Skeletal muscle tissue (tissue), 4 donors: ENCODE measurements around the gene TRAM2. TPM values are rescaled to one million over a fixed set of nuclear protein-coding genes. Genes with fewer than 3 reads are reported as not detected.
A peak's percentile ranks its signal among the peaks of the same experiment; 100 is the strongest.

Experiments
- H3K27ac ChIP-seq: one replicate; pipeline ENCODE4 v1.7.0; 2013; ENCODE audit warnings: mild to moderate bottlenecking, low read depth, low read length, inconsistent platforms
- H3K27me3 ChIP-seq, 3 donors: one replicate each; pipeline ENCODE4 v1.7.0; 2013; ENCODE audit warnings: low read length in 3 of 3; ENCODE audit not compliant: control insufficient read depth in 3 of 3, insufficient read depth in 3 of 3
- H3K36me3 ChIP-seq, 3 donors: one replicate each; pipeline ENCODE4 v1.7.0; 2013; ENCODE audit warnings: low read length in 3 of 3; ENCODE audit not compliant: control insufficient read depth in 3 of 3, insufficient read depth in 3 of 3
- H3K4me1 ChIP-seq, 3 donors: one replicate each; pipeline ENCODE4 v1.7.0; 2013; ENCODE audit warnings: low read length in 3 of 3, mild to moderate bottlenecking in 3 of 3; ENCODE audit not compliant: control insufficient read depth in 3 of 3, insufficient read depth in 3 of 3
- H3K4me3 ChIP-seq, 3 donors: one replicate each; pipeline ENCODE4 v1.7.0; 2013; ENCODE audit warnings: low read length in 3 of 3
- H3K9ac ChIP-seq, 3 donors: one replicate each; pipeline ENCODE4 v1.7.0; 2013; ENCODE audit warnings: low read length in 3 of 3, mild to moderate bottlenecking in 3 of 3, moderate library complexity in 2 of 3, low read depth in 1 of 3
- H3K9me3 ChIP-seq, 3 donors: one replicate each; pipeline ENCODE4 v1.7.0; 2013; ENCODE audit warnings: low read length in 3 of 3; ENCODE audit not compliant: control insufficient read depth in 3 of 3
- total RNA-seq: library from RNA; depleted of rRNA; stranded (reverse); fragments of >200 nt; gene quantifications from one replicate; pipeline ENCODE4 v1.2.3, GENCODE V29; 2014
- donor health status: Osteomylitis.

TRAM2 gene
- total RNA-seq, 1 donor from 2014 or later, result 13.6 TPM

- Histone ChIP-seq H3K4me3 (no peak overlapping the region), H3K9me3 (no peaks in the 10 kb centered on the region), H3K27me3 (no peaks in the 10 kb centered on the region), H3K4me1 (peaks cover 8 to 9% (median 9%) of the 10 kb centered on the region in 3 donors), H3K36me3 (peaks cover 0 to 1% (median 0%) of the 10 kb centered on the region in 3 donors), H3K27ac (no peak overlapping the region), H3K9ac (no peak overlapping the region)
Measured at GRCh38 chr6:52524918-52525317, 51.9 kb downstream of the TRAM2 start.

DNA sequence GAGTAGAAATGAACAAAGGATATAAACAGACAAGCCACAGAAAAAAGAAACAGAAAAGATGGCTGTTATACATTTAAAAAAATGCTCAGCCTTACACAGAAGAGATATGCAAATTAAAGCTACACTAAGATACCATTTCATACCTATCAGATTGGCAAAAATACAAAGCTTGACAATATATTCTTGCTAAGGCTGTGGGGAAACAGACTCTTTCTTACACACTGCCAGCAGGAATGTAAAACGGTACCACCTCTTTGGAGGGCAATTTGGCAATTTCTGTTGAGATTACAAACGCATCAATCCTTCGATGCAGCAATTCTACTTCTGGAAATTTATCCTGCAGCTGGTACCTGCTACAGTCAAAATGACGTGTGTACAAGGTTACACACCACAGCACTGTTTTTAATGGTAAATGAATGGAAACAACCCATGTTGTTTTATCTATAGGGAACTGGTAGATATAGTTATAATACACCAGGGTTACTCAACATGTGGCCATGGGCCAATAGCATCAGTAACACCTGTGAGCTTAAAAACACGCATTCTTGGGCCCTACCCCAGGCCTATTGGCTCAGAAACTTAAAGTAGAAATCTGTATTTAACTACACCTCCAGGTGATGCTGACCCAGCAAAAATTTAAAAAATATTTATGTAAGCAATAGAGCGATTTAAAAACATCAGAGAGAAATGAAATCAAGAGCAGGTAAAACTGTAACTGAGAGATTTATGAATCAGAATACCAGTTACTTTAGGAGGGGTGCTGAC, 53.3 kb downstream of the TRAM2 start:
- Histone ChIP-seq H3K27ac (no peak overlapping the region), H3K36me3 (peaks cover 0 to 1% (median 0%) of the 10 kb centered on the region in 3 donors), H3K9me3 (no peaks in the 10 kb centered on the region), H3K4me3 (no peak overlapping the region), H3K4me1 (peaks cover 9 to 13% (median 9%) of the 10 kb centered on the region in 3 donors), H3K9ac (no peak overlapping the region), H3K27me3 (no peaks in the 10 kb centered on the region)

DNA sequence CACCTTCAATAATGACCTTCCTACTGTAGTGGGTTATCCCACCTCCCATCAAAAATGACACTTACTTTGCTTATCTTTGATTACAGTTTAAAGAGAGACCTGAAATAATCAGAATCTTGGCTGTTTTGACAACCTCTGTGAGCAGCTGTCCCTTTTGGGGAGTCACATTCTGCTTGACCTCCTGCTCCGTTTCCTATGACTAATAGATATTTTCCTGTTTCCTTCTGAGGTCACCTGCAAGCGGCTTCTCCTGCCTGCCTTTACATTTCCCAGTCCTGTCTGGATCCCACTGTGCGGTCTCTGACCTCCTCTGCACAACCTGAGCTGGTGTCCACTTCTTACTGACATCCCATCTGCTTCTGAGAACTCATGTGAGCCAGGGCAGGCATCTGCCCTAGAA, 54.2 kb downstream of the TRAM2 start:
- peaks cover 0 to 1% (median 0%) of the 10 kb centered on the region in 3 donors for H3K36me3 ChIP-seq
- H3K9ac ChIP-seq, result no peak overlapping the region
- no peak overlapping the region for H3K4me3 ChIP-seq
- no peaks in the 10 kb centered on the region for H3K27me3 ChIP-seq
- peak overlapping the region; percentile 67 for H3K27ac ChIP-seq
- H3K9me3 ChIP-seq, result no peaks in the 10 kb centered on the region
- peaks cover 18 to 22% (median 18%) of the 10 kb centered on the region in 3 donors for H3K4me1 ChIP-seq

DNA sequence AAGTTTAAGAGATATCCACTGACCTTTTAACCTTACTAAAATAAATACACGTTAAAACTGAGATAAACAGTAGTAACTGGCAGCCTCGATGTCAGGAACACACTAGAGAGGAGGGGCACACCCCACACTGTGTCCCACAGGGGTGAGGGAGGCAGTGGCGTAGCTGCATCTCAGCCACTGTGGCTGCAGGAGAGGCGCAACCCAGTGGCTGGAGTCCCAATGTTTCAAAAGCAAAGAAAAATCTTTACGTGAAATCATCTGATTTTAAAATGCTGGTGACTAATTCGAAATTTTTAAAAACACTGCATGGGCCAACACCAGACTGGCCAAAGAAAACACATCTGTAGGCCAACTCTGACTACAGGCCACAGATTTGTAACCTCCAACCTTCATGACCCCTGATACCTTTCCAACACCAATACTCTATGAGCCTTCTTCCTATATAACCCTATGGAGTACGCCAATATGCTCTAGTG, 54.7 kb downstream of the TRAM2 start:
- Histone ChIP-seq H3K4me3 (no peak overlapping the region), H3K9ac (peak overlapping the region in 1 of 3 donors; percentile 51), H3K27ac (peak overlapping the region; percentile 67), H3K9me3 (no peaks in the 10 kb centered on the region), H3K36me3 (peaks cover 0 to 1% (median 0%) of the 10 kb centered on the region in 3 donors), H3K27me3 (no peaks in the 10 kb centered on the region), H3K4me1 (peaks cover 22 to 25% (median 22%) of the 10 kb centered on the region in 3 donors)

DNA sequence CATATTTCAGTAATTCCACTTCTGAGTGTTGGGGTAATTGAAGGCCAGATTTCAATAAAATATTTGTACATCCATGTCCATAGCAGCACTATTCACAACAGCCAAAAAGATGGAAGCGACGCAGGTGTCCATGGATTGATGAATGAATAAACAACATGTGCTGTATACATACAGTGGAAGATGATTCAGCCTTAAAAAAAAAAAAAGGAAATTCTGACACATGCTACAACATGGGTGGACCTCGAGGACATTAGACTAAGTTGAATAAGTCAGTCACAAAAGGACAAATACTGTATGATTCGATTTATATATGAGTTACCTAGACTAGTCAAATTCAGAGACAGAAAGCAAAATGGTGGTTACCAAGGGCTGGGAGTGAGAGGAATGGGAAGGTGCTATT, 57.2 kb downstream of the TRAM2 start:
- peaks cover 0 to 4% (median 0%) of the 10 kb centered on the region in 3 donors for H3K36me3 ChIP-seq
- H3K9me3 ChIP-seq, result no peaks in the 10 kb centered on the region
- peaks cover 27 to 36% (median 34%) of the 10 kb centered on the region in 3 donors for H3K4me1 ChIP-seq
- H3K27ac ChIP-seq, result no peak overlapping the region
- H3K9ac ChIP-seq, result no peak overlapping the region
- no peaks in the 10 kb centered on the region for H3K27me3 ChIP-seq
- no peak overlapping the region for H3K4me3 ChIP-seq

DNA sequence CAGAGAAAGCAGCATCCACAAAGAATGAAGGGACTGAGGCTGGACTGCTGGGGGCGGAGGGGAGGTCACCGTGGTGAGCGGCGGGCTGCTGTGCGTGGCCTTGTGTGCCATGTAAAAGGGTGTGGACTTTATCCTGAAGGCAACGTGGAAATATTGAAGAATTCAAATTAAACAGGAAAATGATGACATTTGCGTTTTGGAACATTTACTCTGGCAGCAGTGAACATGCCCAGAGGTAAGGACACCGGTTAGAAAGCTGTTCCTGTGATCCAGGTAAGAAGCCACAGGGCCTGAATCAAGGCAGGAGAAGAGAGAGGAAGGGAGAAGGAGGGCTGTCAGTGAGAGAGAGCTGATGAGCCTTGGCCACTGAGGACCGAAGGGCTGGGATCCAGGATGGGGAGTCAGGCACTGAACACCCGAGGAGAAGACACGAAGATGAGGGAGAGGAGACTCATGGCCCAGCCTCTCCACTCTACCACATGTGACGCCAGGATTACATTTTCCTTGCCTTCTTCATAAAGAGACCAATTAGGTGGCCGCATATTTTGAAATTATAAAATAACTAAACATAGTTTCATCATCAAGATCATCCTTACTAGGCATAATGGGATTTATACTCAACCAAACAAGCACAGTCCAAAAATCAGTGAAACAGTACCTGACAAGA, 58.4 kb downstream of the TRAM2 start:
- Histone ChIP-seq H3K4me1 (peaks cover 33 to 45% (median 42%) of the 10 kb centered on the region in 3 donors), H3K27me3 (no peaks in the 10 kb centered on the region), H3K36me3 (peaks cover 0 to 7% (median 0%) of the 10 kb centered on the region in 3 donors), H3K9ac (peak overlapping the region in 2 of 3 donors; percentile 18 to 57), H3K27ac (peak overlapping the region; percentile 89), H3K9me3 (no peaks in the 10 kb centered on the region), H3K4me3 (no peak overlapping the region)

DNA sequence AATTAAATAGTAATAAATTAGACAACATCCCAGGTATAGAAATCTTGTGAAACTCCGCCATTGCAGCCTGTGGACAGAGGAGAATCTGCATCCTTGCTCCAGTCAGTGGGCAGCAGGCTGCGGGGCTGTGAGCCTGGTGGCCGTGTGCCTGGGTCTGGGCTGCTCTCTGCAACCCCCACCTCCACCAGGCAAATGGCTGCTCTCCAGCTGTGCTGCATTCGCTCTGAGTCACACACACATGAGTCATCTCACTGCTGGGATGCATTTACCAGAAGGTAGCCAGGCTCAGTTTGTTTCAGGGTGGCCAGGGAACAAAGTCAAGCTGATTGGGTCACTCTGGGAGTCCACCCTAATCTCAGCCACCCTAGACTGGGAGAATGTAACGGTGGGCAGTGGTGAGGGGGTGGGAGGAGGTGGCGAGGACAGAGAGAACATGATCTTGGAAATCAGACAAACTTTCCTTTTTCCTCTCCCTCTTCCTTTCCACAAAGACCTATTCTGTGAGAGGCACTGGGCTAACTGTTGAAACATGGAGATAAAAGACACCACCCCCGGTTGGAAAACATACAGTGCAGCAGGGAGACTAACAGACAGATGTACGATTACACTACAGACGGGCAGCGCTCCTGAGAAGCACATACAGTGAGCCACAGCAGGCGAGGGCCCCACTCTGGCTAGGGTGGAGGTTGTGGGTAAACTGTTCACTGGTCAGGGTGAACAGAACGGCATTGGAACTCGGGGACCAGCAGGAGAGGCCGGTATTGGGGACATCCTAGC, 59.2 kb downstream of the TRAM2 start:
- peak overlapping the region in 2 of 3 donors; percentile 17 to 31 for H3K4me3 ChIP-seq
- H3K36me3 ChIP-seq, result peaks cover 0 to 7% (median 0%) of the 10 kb centered on the region in 3 donors
- peak overlapping the region; percentile 18 to 57 (median 57) for H3K9ac ChIP-seq
- peaks cover 35 to 50% (median 44%) of the 10 kb centered on the region in 3 donors for H3K4me1 ChIP-seq
- peak overlapping the region; percentile 89 for H3K27ac ChIP-seq
- no peaks in the 10 kb centered on the region for H3K27me3 ChIP-seq
- no peaks in the 10 kb centered on the region for H3K9me3 ChIP-seq

DNA sequence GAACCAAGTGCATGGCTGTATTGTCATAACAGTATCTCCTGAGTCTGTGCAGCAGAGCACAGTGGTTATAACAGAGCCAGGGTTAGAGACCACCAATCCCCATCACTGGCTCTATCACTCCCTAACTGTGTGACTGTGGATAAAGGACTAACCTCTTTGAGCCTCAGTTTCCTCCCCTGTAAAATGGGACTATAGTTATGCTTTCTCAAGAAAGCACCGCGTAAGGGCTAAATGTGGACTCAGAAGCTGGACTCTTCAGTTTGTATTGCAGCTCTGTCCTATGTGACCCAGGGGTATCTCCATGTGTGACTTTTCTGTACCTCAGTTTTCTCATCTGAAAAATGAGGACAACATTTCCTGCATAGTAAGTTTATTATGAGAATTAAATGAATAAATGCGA, 59.9 kb downstream of the TRAM2 start:
- Histone ChIP-seq H3K4me3 (no peak overlapping the region), H3K9ac (no peak overlapping the region), H3K4me1 (peaks cover 34 to 50% (median 41%) of the 10 kb centered on the region in 3 donors), H3K36me3 (peaks cover 0 to 7% (median 0%) of the 10 kb centered on the region in 3 donors), H3K27me3 (no peaks in the 10 kb centered on the region), H3K9me3 (no peaks in the 10 kb centered on the region), H3K27ac (no peak overlapping the region)

- Histone ChIP-seq H3K27me3 (no peaks in the 10 kb centered on the region), H3K9ac (no peak overlapping the region), H3K27ac (no peak overlapping the region), H3K9me3 (no peaks in the 10 kb centered on the region), H3K4me1 (peaks cover 41 to 54% (median 48%) of the 10 kb centered on the region in 3 donors), H3K4me3 (no peak overlapping the region), H3K36me3 (peaks cover 0 to 7% (median 0%) of the 10 kb centered on the region in 3 donors)
Measured at GRCh38 chr6:52516269-52516668, 60.6 kb downstream of the TRAM2 start.
